ENCODE results near the gene TM9SF4. TPM values are rescaled to one million over a fixed set of nuclear protein-coding genes. Genes with fewer than 3 reads are reported as not detected.
A peak's percentile ranks its signal among the peaks of the same experiment; 100 is the strongest.

TM9SF4 gene
- polyA plus RNA-seq, 1 experiment: 75.6 TPM

- TF ChIP-seq, protein P1, sequence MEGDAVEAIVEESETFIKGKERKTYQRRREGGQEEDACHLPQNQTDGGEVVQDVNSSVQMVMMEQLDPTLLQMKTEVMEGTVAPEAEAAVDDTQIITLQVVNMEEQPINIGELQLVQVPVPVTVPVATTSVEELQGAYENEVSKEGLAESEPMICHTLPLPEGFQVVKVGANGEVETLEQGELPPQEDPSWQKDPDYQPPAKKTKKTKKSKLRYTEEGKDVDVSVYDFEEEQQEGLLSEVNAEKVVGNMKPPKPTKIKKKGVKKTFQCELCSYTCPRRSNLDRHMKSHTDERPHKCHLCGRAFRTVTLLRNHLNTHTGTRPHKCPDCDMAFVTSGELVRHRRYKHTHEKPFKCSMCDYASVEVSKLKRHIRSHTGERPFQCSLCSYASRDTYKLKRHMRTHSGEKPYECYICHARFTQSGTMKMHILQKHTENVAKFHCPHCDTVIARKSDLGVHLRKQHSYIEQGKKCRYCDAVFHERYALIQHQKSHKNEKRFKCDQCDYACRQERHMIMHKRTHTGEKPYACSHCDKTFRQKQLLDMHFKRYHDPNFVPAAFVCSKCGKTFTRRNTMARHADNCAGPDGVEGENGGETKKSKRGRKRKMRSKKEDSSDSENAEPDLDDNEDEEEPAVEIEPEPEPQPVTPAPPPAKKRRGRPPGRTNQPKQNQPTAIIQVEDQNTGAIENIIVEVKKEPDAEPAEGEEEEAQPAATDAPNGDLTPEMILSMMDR (IDR thresholded peaks at IDR 0.05; ENCODE audit: low read depth, low read length): no peak
- no peak overlapping the region for H3K27ac ChIP-seq (ENCODE audit: low read depth, low read length)
- DNase-seq (ENCODE audit: low read depth, low spot score): no peak
- POLR2A ChIA-PET: interaction anchor here (0.6 kb wide), 1 partner anchor 86 kb away, joined by 8 read pairs; no protein-coding TSS in a partner anchor
- no peaks in the 10 kb centered on the region for H3K9me3 ChIP-seq (ENCODE audit: control insufficient read depth, insufficient read depth, low read length)
- CTCF ChIA-PET: no interaction called here
- no peaks in the 10 kb centered on the region for H3K27me3 ChIP-seq (ENCODE audit: control insufficient read depth, insufficient read depth, low read length)
- no peak overlapping the region for H3K4me3 ChIP-seq (ENCODE audit: low read depth, low read length)
These were observed 43.7 kb downstream of the TM9SF4 start for GRCh38 chr20:32153156-32153665.

DNA sequence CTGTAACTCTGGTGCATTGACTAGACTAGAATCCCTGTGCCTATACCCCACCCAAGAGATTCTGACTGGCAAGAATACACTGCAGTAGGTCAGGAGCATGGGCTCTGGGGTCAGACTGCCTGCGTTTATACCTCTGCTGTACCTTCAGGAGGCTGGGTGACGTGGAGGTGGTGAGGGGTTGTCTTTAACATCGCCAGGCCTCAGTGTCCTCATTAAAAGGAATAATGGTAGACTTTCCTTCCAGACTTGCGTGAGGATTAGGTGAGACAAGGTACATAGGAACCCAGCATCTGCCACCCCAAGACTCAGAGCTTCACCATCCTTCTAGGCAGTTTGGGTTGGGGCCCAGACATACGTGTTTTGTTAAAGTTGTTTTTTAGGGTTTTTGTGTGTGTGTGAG, 44.3 kb downstream of the TM9SF4 start:
- no peaks in the 10 kb centered on the region for H3K27me3 ChIP-seq (ENCODE audit: control insufficient read depth, insufficient read depth, low read length)
- ChIA-PET CTCF (no interaction called here), POLR2A (no interaction called here)
- H3K9me3 ChIP-seq (ENCODE audit: control insufficient read depth, insufficient read depth, low read length): no peaks in the 10 kb centered on the region
- TF ChIP-seq, protein P1 (IDR thresholded peaks at IDR 0.05; ENCODE audit: low read depth, low read length): no peak
- no peak for DNase-seq (ENCODE audit: low read depth, low spot score)
- no peak overlapping the region for H3K4me3 ChIP-seq (ENCODE audit: low read depth, low read length)
- no peak overlapping the region for H3K27ac ChIP-seq (ENCODE audit: low read depth, low read length)

GRCh38 chr20:32155017-32155981, 45.8 kb downstream of the TM9SF4 start:
- CTCF ChIA-PET: no interaction called here
- DNase-seq (ENCODE audit: low read depth, low spot score): peak; percentile 29
- TF ChIP-seq, protein P1 (IDR thresholded peaks at IDR 0.05; ENCODE audit: low read depth, low read length): peak; percentile 46
- Histone ChIP-seq H3K4me3 (ENCODE audit: low read depth, low read length) (no peak overlapping the region), H3K27me3 (ENCODE audit: control insufficient read depth, insufficient read depth, low read length) (no peaks in the 10 kb centered on the region), H3K9me3 (ENCODE audit: control insufficient read depth, insufficient read depth, low read length) (no peaks in the 10 kb centered on the region), H3K27ac (ENCODE audit: low read depth, low read length) (peak overlapping the region; percentile 43)
- POLR2A ChIA-PET: interaction anchor here (0.5 kb wide), 1 partner anchor 389 kb away, joined by 3 read pairs; no protein-coding TSS in a partner anchor

DNA sequence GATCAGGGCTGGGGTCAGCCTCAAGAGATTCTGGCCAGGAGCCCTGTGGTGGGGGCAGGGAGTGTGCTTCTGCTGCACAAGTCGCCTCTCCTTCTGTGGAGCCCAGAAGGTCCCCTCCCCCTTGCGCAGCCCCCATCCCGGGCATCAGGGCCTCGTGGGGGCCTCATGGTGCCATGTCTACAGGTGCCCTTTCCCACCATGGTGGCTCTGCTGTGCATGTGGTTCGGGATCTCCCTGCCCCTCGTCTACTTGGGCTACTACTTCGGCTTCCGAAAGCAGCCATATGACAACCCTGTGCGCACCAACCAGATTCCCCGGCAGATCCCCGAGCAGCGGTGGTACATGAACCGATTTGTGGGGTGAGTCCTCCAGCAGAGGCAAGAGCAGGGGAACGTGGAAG, 48.1 kb downstream of the TM9SF4 start:
- Histone ChIP-seq H3K9me3 (ENCODE audit: control insufficient read depth, insufficient read depth, low read length) (no peaks in the 10 kb centered on the region), H3K4me3 (ENCODE audit: low read depth, low read length) (no peak overlapping the region), H3K27ac (ENCODE audit: low read depth, low read length) (no peak overlapping the region), H3K27me3 (ENCODE audit: control insufficient read depth, insufficient read depth, low read length) (no peaks in the 10 kb centered on the region)
- POLR2A ChIA-PET: no interaction called here
- CTCF ChIA-PET: no interaction called here
- no peak for DNase-seq (ENCODE audit: low read depth, low spot score)
- TF ChIP-seq, protein P1 (IDR thresholded peaks at IDR 0.05; ENCODE audit: low read depth, low read length): no peak

GRCh38 chr20:32158351-32158750, 48.8 kb downstream of the TM9SF4 start:
- Histone ChIP-seq H3K27me3 (ENCODE audit: control insufficient read depth, insufficient read depth, low read length) (no peaks in the 10 kb centered on the region), H3K9me3 (ENCODE audit: control insufficient read depth, insufficient read depth, low read length) (no peaks in the 10 kb centered on the region), H3K4me3 (ENCODE audit: low read depth, low read length) (no peak overlapping the region), H3K27ac (ENCODE audit: low read depth, low read length) (no peak overlapping the region)
- TF ChIP-seq, protein P1 (IDR thresholded peaks at IDR 0.05; ENCODE audit: low read depth, low read length): no peak
- CTCF ChIA-PET: interaction anchor here (0.6 kb wide), 1 partner anchor 299 kb away, joined by 4 read pairs; no protein-coding TSS in a partner anchor
- POLR2A ChIA-PET: no interaction called here
- DNase-seq (ENCODE audit: low read depth, low spot score): no peak
